Right lobe of liver (tissue), 6 donors: ENCODE data around the gene SLC35C1. TPM values are rescaled to one million over a fixed set of nuclear protein-coding genes. Genes with fewer than 3 reads are reported as not detected.

Experiments
- ATAC-seq, 4 donors: fragments of 200-7000 bp; cut with Tn5 transposase; one replicate each; pipeline ENCODE4 v1.9.1; 2020; ENCODE audit warnings: mild to moderate bottlenecking in 4 of 4, moderate library complexity in 4 of 4
- DNase-seq, 3 donors: peaks; one replicate each; pipeline ENCODE4 v3.0.0-alpha.2; 2020
- H3K27ac ChIP-seq, 3 donors: fragments of 200-600 bp; one replicate each; pipeline ENCODE4 v1.8.0; 2022
- H3K27me3 ChIP-seq, 2 donors: fragments of 200-600 bp; one replicate each; pipeline ENCODE4 v1.8.0; 2022
- H3K36me3 ChIP-seq, 4 donors: fragments of 200-600 bp; sonication (generic) in 1 of 4; one replicate each; pipeline versions ENCODE4 v1.5.1 to v1.8.0; 2017 to 2022; ENCODE audit warnings: control low read depth in 1 of 4
- H3K4me1 ChIP-seq, 4 donors: fragments of 200-600 bp; sonication (generic) in 1 of 4; one replicate each; pipeline versions ENCODE4 v1.5.1 to v1.8.0; 2017 to 2022; ENCODE audit warnings: control low read depth in 1 of 4
- H3K4me3 ChIP-seq, 3 donors: fragments of 200-600 bp; one replicate each; pipeline ENCODE4 v1.8.0; 2022
- H3K9me3 ChIP-seq, 4 donors: fragments of 200-600 bp; sonication (generic) in 1 of 4; one replicate each; pipeline versions ENCODE4 v1.5.1 to v1.8.0; 2017 to 2022; ENCODE audit warnings: control low read depth in 1 of 4
- CTCF ChIP-seq, 4 donors: fragments of 200-600 bp in 3 of 4; fragments of 450-650 bp in 1 of 4; IDR thresholded peaks; one replicate each; pipeline versions ENCODE4 v1.5.1 to v1.8.0; 2016 to 2022; ENCODE audit warnings: antibody characterized with exemption in 4 of 4, mild to moderate bottlenecking in 2 of 4
- POLR2A ChIP-seq: fragments of 450-650 bp; IDR thresholded peaks from one replicate; pipeline ENCODE4 v1.6.1; 2017; ENCODE audit warnings: antibody characterized with exemption, mild to moderate bottlenecking
- WGBS: methylation state at CpG from one replicate; pipeline ENCODE4 v1.1.6; 2018; ENCODE audit warnings: low coverage, low lambda C conversion rate; ENCODE audit not compliant: insufficient coverage; ENCODE audit errors: missing lambda C conversion rate; 5-methylcytosine and 5-hydroxymethylcytosine counted together
- intact Hi-C, 2 donors: fragments of 100-400 bp; cut with DNase I; formaldehyde crosslinking; loops; one replicate each; pipeline versions ENCODE4 v1.11.2 to v1.14.1; 2022
- total RNA-seq, 6 experiments: library from RNA; depleted of rRNA in 2 of 6; stranded (reverse); fragments of >200 nt in 2 of 6; fragmentation: NEBNext Ultra II Directional in 3 of 6; extraction: Animal tissue kit (Norgen Biotek cat#: 25700) in 3 of 6; gene quantifications; one replicate each; pipeline versions ENCODE4 v1.1.0 to v1.2.4, GENCODE V29; 2016 to 2023
- donor health status: DM: no; HTN: yes; CAD: no.
- donor health status: DM: no; HTN: no; CAD: no.
- donor health status: DM: no; HTN: no; CAD: no.
- donor health status: DM: no; HTN: yes; CAD: no.
- donor health status: DM: no; HTN: yes; CAD: no.

The SLC35C1 gene
- total RNA-seq, 6 experiments from 2014 or later, result 11.6 to 134 (median 83.9) TPM

GRCh38 chr11:45788887-45789286, 16.1 kb upstream of the SLC35C1 start:
- no peak for ATAC-seq
- TF ChIP-seq CTCF (IDR thresholded peaks at IDR 0.05), result no peak
- TF ChIP-seq POLR2A, result no peak

GRCh38 chr11:45791524-45791923, 13.4 kb upstream of the SLC35C1 start:
- WGBS, result 14% methylated on average over 1 of the region's 1 CpG
- ATAC-seq, result peak; percentile 81 to 93 (median 89)

More at GRCh38 chr11:45788887-45789286, 16.1 kb upstream of the SLC35C1 start:
- Histone ChIP-seq H3K27me3 (no peaks in the 10 kb centered on the region), H3K9me3 (no peaks in the 10 kb centered on the region), H3K27ac (no peak overlapping the region), H3K4me1 (peaks cover 0 to 20% (median 9%) of the 10 kb centered on the region in 4 donors), H3K36me3 (no peaks in the 10 kb centered on the region), H3K4me3 (no peak overlapping the region)
- DNase-seq, result no peak
- 73% methylated on average over 3 of the region's 3 CpGs for WGBS
- intact Hi-C loops, result no loop called here

GRCh38 chr11:45794169-45794568, 10.8 kb upstream of the SLC35C1 start:
- no peak overlapping the region for H3K4me3 ChIP-seq
- intact Hi-C loops, result no loop called here
- DNase-seq (peak in 2 of 3 donors; percentile 44 to 63), ATAC-seq (peak; percentile 18 to 49 (median 32))
- H3K36me3 ChIP-seq, result no peaks in the 10 kb centered on the region
- 16% methylated on average over 3 of the region's 3 CpGs for WGBS
- H3K27me3 ChIP-seq, result no peaks in the 10 kb centered on the region
- peak; percentile 20 for TF ChIP-seq POLR2A
- TF ChIP-seq CTCF (IDR thresholded peaks at IDR 0.05), result no peak
- H3K9me3 ChIP-seq, result no peaks in the 10 kb centered on the region
- peak overlapping the region; percentile 51 to 78 (median 67) for H3K27ac ChIP-seq
- H3K4me1 ChIP-seq, result peaks cover 0 to 38% (median 17%) of the 10 kb centered on the region in 4 donors

More at GRCh38 chr11:45791524-45791923, 13.4 kb upstream of the SLC35C1 start:
- peak; percentile 33 for TF ChIP-seq POLR2A
- no peak for TF ChIP-seq CTCF (IDR thresholded peaks at IDR 0.05)
- H3K4me3 ChIP-seq, result no peak overlapping the region
- H3K4me1 ChIP-seq, result peaks cover 0 to 29% (median 12%) of the 10 kb centered on the region in 4 donors
- H3K27ac ChIP-seq, result peak overlapping the region; percentile 51 to 78 (median 75)
- H3K27me3 ChIP-seq, result no peaks in the 10 kb centered on the region
- no peaks in the 10 kb centered on the region for H3K36me3 ChIP-seq
- intact Hi-C loops, result no loop called here
- DNase-seq, result peak in 2 of 3 donors; percentile 72 to 74
- H3K9me3 ChIP-seq, result no peaks in the 10 kb centered on the region

- 83% methylated on average over 1 of the region's 5 CpGs for WGBS
- no peaks in the 10 kb centered on the region for H3K9me3 ChIP-seq
Measured at GRCh38 chr11:45795379-45795778, 9.6 kb upstream of the SLC35C1 start.

More at GRCh38 chr11:45795379-45795778, 9.6 kb upstream of the SLC35C1 start:
- Histone ChIP-seq H3K4me1 (peaks cover 0 to 46% (median 22%) of the 10 kb centered on the region in 4 donors), H3K27me3 (no peaks in the 10 kb centered on the region), H3K36me3 (no peaks in the 10 kb centered on the region), H3K4me3 (no peak overlapping the region), H3K27ac (no peak overlapping the region)
- DNase-seq (peak in 1 of 3 donors; percentile 17), ATAC-seq (no peak)
- TF ChIP-seq CTCF (IDR thresholded peaks at IDR 0.05) (no peak), POLR2A (no peak)
- intact Hi-C loops, result no loop called here
